ENCODE data around the gene CCNL1.

The CCNL1 gene

DNA sequence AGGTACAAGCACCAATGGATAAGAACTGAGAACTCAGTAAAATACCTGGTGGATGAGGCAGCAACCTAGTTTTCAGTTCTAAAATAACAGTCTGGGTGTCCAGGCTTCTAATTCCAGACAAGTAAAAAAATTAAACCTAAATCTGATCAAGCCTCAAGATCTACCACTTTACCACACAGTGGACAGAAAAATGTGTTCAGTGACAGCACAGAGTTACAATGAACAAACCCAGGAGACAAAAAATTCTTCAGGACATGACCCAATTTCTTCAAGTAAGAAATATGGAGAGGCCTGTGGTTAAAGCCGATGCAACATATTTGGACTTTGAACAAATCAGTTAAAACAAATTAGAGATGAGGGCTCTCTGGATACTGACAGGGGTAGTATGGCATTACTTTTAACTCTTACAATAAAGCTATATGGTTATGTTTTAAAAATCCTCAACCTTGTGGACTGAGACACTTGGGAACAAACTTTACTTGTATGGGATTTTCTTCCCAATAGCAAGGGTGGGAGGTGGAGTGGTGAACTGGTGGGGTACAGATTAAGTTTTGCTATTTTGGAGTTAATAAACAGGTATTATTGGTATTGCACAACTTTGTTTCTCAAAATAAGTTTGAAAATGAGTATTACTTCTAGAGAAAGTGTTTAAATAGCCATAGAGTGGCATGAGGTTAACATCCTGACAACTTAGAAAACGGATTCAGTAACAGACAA is 14.2 kb downstream of the CCNL1 start:
- no peak for DNase-seq (ENCODE audit: low read depth)
- H3K4me3 ChIP-seq (ENCODE audit: low read depth, low read length): no peak overlapping the region
- no peak for TF ChIP-seq CTCF (IDR thresholded peaks at IDR 0.05; ENCODE audit: low read depth, low read length, missing control alignments)
- in situ Hi-C loops (cut with HindIII; ENCODE audit: low sequenced_read_pairs): no loop called here

DNA sequence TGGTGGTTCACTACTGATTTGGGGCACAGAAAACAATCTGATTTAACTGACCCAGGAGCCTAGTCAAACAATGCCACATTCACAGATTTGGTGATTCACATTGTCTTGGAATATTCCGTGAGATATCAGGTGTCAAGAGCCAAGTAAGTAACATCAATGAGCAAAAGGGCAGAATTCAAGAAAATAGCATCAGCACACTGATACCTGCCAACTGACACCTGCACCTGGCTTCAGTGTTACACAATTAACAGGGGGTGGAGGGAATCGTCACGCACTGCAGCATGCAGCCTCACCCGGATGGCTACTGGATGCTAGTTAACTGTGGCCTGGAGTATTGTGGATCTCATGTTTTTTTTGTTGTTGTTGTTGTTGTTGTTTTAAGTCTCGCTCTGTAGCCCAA is 17.6 kb downstream of the CCNL1 start:
- in situ Hi-C loops (cut with HindIII; ENCODE audit: low sequenced_read_pairs): no loop called here
- no peak for TF ChIP-seq CTCF (IDR thresholded peaks at IDR 0.05; ENCODE audit: low read depth, low read length, missing control alignments)
- no peak overlapping the region for H3K4me3 ChIP-seq (ENCODE audit: low read depth, low read length)
- no peak for DNase-seq (ENCODE audit: low read depth)

DNA sequence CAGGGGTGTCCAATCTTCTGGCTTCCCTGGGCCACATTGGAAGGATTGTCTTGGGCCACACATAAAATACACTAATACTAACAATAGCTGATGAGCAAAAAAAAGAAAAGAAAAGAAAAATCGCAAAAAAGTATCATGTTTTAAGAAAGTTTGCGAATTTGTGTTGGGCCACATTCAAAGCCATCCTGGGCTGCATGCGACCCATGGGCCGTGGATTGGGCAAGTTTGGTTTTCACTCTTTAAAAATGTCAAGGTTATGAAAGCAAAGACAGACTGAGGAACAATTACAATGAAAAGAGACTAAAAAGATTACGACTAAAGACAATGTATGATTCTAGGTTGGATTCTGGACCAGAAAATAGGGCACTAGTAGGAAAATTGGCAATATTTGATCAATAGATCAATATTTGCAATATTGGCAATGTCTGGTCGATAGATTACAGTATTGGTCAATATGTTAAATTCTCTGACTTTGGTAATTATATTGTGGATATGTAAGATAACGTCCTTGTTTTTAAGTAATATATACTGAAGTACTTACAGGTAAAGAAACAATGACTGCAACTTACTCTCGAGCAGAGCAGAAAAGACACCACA is 19.9 kb downstream of the CCNL1 start:
- DNase-seq (ENCODE audit: low read depth): no peak
- no peak for TF ChIP-seq CTCF (IDR thresholded peaks at IDR 0.05; ENCODE audit: low read depth, low read length, missing control alignments)
- H3K4me3 ChIP-seq (ENCODE audit: low read depth, low read length): no peak overlapping the region
- in situ Hi-C loops (cut with HindIII; ENCODE audit: low sequenced_read_pairs): no loop called here

GRCh38 chr3:157136647-157137387 is 23.1 kb downstream of the CCNL1 start:
- in situ Hi-C loops (cut with HindIII; ENCODE audit: low sequenced_read_pairs): no loop called here
- TF ChIP-seq CTCF (IDR thresholded peaks at IDR 0.05; ENCODE audit: low read depth, low read length, missing control alignments): no peak
- no peak overlapping the region for H3K4me3 ChIP-seq (ENCODE audit: low read depth, low read length)
- DNase-seq (ENCODE audit: low read depth): no peak

GRCh38 chr3:157135671-157136396 is 24.1 kb downstream of the CCNL1 start:
- TF ChIP-seq CTCF (IDR thresholded peaks at IDR 0.05; ENCODE audit: low read depth, low read length, missing control alignments): peak; percentile 37
- DNase-seq (ENCODE audit: low read depth): peak; percentile 67
- no peak overlapping the region for H3K4me3 ChIP-seq (ENCODE audit: low read depth, low read length)
- in situ Hi-C loops (cut with HindIII; ENCODE audit: low sequenced_read_pairs): no loop called here

- TF ChIP-seq CTCF (IDR thresholded peaks at IDR 0.05; ENCODE audit: low read depth, low read length, missing control alignments): no peak
- in situ Hi-C loops (cut with HindIII; ENCODE audit: low sequenced_read_pairs): no loop called here
- H3K4me3 ChIP-seq (ENCODE audit: low read depth, low read length): no peak overlapping the region
- DNase-seq (ENCODE audit: low read depth): peak; percentile 71
These were observed 25.2 kb downstream of the CCNL1 start for GRCh38 chr3:157134620-157135191.

Measured in astrocyte of the cerebellum (primary cell).